NCI-H146 treated with DMSO at 0.1 percent for 48 hours (cell line): ENCODE results near the gene CDK2.

ENCODE experiments used
- DNase-seq: peaks from one replicate; lab custom pipeline; 2025; ENCODE audit not compliant: unreplicated experiment; lab: John Stamatoyannopoulos, UW

The CDK2 gene

DNA sequence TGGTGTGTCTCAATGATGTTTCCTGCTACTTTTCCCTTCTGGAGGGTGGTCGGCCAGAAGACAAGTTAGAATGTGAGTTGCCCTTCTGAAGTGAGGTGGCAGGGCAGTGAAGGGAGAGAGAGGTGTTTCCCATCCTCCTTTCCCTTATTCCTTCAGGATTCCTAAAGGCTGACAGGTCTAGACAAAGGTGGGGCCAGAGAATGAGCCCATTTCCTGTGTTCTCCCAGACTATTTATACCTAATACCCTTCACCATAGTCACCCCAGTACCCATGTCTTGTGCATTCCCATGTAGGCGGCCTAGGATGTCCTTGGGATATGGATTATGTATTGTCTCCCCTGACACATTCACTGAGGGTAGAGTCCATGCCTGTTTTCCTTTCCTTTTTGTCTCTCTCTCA, 28.6 kb upstream of the CDK2 start:
- no peak for DNase-seq

DNA sequence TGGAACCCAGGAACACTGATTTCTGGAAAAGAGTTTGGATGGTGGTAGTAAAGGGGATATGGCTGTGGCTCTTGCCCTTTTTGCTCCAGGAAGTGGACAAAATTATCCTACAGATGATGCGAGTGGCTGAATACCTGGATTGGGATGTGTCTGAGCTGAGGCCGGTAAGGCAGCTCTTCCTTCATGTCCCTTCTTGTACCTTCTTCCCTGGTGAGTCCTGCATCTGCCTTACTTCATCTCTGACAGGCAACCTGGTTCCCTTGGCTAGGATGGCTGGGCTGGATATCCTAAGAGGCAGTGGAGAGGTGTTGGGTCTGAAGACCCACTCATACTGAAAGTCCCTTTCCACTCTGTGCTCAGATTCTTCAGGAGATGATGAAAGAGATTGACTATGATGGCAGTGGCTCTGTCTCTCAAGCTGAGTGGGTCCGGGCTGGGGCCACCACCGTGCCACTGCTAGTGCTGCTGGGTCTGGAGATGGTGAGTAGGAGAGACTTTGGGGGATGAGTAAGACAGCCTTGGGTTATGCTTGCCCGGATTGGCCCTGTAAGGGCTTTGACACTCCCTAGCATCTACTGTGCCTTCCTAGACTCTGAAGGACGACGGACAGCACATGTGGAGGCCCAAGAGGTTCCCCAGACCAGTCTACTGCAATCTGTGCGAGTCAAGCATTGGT, 27.7 kb upstream of the CDK2 start:
- DNase-seq, result no peak

DNA sequence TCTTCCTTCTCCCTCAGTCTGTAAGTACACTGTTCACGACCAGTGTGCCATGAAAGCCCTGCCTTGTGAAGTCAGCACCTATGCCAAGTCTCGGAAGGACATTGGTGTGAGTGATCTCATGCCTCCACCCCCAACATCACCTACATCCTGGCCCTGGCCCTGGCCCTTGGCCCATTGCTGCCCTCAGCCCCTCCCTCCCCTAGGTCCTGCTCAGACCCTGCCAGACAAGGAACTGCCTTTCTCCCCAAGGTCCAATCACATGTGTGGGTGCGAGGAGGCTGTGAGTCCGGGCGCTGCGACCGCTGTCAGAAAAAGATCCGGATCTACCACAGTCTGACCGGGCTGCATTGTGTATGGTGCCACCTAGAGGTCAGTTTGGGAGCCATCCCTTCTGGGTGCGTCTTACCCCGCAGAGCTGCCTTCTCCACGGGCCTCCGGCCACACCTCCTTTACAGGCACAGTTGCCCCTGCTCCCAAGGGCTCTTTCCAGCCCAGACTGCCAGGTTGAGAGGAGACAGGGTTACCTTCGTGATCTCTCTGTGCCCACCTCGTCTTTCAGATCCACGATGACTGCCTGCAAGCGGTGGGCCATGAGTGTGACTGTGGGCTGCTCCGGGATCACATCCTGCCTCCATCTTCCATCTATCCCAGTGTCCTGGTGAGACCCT, 26.4 kb upstream of the CDK2 start:
- DNase-seq, result peak; percentile 80

DNA sequence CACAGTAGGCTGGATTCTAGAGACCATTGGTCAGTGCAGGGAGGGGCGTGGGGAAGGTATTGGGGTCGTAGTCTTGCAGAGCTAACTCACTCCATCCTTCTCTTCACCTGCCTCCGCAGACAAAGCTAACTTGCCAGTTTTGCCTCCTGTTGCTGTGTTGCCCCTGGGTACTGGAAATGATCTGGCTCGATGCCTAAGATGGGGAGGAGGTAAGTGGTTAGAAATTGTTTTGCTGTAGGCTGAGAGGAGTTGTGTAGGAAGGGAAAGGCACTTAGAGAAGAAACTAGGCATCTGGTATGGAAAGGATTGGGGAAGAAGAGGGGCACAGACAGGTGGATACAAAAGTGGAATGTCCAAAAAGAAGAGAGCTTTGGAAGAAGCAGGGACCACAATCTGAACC, 24.6 kb upstream of the CDK2 start:
- DNase-seq, result no peak

DNA sequence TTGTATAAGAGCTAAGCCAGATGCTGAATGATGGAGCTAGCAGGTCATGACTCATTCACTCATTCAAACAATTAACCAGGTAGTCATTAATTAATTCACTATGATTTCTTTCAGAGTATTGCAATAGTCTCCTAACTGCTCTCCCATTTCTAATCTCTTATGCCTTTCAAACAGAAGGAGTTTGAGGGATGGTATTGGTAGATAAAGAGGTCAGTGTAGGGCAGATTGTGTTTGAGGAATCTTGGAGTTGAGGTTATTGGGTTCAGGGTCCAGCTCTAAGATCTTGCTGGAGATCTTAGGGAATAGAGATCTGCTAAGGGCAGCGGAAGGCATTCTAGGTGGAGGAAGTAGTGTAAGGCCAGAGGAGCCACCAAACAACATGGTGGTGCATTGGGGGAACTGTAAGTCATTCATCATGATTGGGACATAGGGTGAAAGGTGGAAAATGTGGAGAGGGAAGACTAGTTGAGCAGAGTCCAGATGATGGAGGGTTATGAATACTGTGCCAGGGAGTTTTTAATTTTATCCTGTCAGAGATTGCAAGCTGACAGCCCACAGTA, 24.0 kb upstream of the CDK2 start:
- no peak for DNase-seq

DNA sequence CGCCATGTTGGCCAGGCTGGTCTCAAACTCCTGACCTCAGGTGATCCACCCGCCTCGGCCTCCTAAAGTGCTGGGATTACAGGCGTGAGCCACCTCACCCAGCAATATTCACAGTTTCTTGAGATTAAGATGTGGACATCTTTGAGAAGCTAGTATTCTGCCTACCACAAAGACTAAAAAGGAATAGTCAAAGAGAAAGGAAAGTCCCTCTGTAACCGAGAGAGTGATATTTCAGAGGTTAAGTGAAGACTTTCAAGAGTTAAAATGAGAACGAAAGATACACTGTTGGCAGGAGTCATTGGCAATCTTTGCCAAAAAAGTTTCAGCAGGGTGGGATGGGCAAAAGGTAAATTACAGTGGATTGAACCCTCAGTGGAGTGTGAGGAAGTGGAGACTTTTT, 20.1 kb upstream of the CDK2 start:
- DNase-seq, result no peak

DNA sequence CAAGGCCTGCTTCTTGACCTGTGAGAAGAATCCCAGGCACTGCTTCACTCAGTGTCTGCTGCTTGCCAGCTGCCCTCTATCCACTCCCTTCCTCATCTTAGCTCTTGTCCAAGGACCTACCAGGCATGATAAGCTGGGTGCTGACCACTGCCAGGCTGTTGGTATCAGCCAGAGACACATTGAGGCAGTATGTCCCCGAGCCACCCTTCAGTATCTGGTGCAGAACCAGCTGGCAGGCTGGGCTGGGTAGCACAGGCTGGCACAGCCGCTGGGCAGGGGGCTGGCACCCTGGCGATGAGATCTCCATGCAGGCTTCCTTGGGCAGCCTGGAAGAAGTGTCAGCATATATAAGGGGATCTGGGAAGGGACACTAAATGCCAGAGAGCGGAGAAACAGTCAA, 11.3 kb upstream of the CDK2 start:
- no peak for DNase-seq

DNA sequence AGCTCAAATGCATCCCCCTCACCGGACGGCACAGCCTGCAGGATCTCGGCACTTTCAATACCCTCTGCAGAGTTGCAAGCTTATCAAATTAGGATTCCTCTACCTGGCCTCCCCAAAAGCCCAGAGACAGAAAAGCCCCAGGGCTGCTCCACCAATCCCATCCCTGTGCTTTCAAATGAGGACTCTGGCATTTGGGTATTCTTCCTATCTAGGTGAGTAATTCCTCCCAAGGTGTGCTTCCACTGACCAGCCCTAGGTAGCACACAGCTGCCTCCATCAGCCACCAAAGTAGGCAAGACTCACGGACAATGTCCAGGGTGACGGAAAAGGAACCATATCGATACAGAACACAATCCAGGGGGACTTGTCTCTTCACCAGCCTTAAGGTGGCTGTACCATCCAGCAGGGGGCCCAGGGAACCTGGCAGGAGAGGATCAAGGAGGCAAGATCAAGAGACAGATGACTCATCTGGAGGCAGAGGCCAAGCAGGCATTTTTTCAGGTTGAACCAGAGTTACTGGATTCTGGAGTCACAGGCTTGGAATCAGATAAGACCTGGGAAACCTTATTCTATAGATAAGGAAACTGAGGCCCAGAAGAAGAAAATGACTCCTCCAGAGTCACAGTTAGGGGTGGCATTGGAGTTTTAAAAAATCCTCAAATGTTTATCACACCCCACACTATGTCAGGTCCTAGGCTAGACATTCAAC, 10.7 kb upstream of the CDK2 start:
- DNase-seq, result no peak

DNA sequence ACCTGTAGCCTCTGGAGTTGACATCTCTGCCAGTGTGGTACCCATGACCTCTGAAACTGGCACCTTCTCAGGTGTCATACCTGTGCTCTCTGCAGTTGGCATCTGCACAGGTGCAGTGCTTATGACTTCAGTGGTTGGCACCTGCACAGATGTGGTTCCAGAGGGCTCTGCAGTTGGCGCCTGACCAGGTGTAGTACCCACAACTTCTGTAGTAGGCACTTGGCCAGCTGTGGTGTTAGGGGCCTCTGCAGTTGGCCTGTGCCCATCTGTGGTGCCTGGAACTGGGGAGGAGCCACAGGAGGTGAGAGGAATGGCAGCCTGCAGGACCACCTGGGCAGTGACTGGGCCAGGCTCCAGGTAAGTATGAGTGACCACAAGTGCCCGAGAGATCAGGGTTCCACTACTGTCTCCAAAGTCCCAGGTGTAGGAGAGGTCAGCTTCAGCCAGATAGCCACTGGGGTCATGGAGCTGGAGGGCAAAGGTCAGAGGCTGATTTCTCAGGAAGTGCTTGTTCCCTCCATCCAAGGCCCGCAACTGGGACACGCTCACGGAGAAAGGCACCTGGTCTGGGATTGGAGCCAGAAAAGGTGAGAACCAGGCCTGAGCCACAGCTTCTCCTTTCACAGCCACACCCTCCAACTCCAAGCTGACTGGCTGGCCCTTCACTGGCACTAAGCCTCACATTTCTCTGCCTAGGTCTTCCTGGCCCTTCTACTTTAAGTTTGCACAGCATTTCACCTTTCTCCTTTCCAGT, 9.3 kb upstream of the CDK2 start:
- DNase-seq, result no peak

DNA sequence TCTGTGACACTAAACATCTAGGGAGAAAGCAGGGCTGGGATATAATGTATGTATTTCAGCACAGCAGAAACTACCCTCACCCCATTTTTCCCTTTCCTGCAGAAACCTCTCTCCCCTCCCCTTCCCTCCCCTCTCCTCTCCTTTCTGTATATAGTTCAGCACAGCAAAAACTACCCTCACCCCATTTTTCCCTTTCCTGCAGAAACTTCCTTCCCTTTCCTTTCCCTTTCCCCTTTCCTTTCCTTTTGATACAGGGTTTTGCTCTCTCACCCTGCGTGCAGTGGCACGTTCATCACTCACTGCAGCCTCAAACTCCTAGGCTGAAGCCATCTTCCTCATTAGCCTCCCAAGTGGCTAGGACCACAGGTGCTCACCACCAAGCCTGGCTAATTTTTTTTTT, 2.9 kb upstream of the CDK2 start:
- no peak for DNase-seq

DNA sequence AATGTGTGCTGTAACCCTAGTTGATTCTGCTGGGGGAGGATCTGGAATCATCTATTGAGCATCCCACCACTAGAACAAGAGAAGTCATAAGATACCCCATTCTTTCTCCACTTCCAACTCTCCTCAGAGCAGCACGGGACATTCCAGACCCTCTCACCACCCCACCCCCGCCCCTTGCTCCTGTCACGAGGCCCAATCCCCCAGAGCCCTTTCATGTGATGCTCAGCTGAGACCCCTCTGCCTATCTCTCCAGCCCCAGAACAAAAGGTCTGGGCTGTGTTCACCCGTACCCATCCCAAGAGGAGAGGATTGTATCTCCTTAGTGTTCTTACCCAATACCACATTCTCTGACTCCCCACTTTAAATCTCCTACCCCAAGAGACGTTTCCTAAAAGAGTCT, 1.4 kb upstream of the CDK2 start:
- no peak for DNase-seq

DNA sequence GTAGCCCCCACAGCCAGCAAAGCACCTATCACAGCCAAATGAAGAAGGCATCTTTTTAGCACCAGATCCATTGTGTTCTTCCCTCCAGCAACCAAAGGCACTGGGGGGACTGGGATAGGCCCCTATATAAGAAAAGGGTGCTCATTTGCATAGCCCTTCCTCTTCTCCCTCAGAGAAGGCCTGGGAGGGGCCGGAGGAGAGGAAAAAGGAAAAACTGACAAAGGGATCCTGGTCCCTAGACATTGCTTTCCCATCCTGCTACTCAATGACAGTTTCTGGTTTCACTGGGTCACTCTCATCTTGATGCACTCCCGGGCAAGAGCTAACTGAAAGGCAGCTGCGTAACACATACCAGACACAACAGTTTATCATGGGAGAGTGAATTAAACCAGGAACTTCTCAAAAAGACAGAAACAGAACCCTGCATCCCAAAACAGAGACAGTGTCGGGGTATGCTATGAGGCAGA, 656 bp upstream of the CDK2 start, which contains the start of gene PMEL:
TSS of gene PMEL (minus strand) at position 102 of the 467 bp plus-strand sequence. CDS start at position 71, 31 bp downstream.
- no peak for DNase-seq

DNA sequence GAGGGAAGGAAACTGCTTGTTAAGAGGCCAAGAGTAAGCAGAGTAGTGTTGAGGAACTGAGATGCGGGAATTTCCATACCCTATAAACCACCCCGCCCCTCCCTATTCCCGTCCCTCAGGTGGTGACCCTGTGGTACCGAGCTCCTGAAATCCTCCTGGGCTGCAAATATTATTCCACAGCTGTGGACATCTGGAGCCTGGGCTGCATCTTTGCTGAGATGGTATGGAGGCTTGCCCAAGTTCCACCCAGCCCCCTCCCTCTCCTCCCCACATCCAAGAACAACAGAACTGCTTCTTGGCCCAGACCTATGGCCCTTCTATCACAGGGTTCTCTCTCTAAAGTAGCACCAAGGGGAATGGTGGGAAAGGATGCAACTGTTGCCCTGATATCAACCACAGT, 2.7 kb downstream of the CDK2 start:
- DNase-seq, result no peak

DNA sequence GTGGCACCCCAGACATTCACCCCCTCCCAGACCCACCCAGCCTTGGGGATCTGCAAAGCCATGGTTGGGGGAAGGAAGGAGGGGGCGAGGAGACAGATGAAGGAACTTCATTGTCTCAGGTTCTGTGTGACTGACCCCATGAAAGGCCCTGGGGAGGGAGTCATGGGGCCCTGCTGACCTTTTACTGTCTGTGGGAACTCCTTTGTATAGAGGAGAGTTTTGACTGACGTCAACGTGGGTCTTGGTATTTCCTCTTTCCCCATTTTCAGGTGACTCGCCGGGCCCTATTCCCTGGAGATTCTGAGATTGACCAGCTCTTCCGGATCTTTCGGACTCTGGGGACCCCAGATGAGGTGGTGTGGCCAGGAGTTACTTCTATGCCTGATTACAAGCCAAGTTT, 4.1 kb downstream of the CDK2 start:
- DNase-seq, result no peak

DNA sequence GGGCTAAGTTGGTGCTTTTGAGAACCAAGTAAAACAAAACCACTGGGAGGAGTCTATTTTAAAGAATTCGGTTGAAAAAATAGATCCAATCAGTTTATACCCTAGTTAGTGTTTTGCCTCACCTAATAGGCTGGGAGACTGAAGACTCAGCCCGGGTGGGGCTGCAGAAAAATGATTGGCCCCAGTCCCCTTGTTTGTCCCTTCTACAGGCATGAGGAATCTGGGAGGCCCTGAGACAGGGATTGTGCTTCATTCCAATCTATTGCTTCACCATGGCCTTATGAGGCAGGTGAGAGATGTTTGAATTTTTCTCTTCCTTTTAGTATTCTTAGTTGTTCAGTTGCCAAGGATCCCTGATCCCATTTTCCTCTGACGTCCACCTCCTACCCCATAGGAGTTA, 5.4 kb downstream of the CDK2 start:
- DNase-seq, result no peak

DNA sequence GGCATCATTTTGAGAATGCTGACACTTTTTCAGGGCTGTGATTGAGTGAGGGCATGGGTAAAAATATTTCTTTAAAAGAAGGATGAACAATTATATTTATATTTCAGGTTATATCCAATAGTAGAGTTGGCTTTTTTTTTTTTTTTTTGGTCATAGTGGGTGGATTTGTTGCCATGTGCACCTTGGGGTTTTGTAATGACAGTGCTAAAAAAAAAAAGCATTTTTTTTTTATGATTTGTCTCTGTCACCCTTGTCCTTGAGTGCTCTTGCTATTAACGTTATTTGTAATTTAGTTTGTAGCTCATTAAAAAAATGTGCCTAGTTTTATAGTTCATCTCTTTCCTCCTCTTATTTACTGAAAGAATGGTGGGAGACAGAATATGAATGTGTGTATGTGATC, 5.8 kb downstream of the CDK2 start:
- no peak for DNase-seq

DNA sequence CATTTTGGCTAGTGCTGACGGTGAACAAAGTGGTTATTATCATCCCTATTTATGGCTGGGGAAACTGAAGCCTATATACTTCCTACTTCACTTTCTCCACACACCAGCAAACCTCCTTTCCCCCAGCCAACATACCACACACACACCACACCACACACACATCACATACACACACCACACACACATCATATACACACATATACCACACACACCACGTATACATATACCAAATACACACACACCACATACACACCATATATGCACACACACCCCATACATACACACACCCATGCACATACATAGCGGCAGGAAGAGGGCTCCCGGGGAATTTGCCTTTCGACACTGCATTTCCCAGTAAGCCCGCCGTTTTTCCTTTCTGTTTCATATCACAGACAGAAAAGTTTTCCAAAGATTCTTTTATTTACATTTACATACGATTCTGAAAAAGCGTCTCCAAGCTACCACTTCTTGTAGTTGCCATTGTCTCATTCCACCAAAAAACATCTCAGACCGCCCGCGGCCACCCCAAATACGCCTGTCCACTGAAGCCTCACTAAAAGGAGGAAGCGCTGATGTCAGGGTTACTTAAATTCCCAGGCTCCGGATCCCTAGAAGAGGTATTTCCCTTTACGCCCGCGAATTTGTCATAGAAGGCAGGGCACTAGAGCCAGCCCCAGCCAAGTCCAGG, 6.4 kb downstream of the CDK2 start:
- no peak for DNase-seq

DNA sequence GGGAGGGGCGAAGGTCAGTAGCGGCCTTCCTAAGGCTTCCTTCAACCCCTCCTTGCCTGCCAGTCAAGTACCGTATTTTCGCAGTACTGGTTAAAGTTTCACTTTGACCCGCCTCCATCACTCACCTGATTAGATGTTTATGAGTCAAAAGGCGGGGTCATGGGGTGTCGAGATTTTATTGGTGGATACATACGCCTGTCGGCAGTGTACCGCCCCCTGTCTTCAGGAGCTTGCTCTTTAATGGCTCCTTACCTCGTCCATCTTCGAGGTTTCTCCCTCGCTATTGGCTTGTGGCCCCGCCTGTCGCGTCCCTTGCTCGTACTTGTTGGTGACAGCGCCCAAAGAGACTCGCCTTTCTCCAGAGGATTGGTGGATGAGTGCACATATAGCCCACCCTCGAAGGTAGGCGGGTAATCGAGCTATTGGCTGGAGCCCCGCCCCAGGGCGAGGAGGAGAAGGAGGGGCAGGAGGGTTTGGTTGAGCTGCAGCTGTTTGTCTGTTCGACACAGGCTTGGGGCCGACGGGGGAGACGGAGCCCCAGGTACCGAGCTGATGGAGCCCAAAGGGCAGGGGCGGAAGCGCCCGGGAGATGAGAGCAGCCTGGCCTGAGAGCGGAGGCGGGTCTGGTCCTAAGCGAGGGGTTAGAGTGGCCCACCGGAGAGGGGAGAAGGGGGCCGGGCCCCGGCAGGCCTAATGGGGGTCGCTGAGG, 7.1 kb downstream of the CDK2 start, which contains the start of gene RAB5B:
TSS of gene RAB5B (plus strand) at position 480 of the 709 bp plus-strand sequence. CDS start 12,883 bp downstream, outside the sequence.
- DNase-seq, result peak; percentile 100

DNA sequence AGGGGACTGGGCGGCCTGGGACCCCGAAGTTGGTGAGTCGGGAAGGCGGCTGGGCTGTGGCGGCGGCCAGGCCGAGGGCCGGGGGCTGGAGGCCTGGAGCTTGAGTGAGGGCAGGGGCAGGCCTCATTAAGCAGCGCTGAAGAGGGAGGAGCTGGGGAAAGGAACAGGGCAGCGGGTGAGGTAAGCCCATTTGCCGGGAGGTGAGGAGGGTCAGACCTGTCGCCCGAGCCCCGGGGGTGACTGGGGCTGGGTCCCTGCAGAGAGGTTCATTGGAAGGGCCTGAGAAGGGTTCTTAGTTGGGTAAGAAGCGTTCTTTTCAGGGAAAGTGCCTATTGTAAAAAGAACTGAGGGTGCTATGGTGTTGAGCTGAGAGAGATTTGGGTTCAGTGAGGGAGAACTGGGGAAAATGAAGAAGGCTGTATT, 7.7 kb downstream of the CDK2 start:
- peak; percentile 52 for DNase-seq

DNA sequence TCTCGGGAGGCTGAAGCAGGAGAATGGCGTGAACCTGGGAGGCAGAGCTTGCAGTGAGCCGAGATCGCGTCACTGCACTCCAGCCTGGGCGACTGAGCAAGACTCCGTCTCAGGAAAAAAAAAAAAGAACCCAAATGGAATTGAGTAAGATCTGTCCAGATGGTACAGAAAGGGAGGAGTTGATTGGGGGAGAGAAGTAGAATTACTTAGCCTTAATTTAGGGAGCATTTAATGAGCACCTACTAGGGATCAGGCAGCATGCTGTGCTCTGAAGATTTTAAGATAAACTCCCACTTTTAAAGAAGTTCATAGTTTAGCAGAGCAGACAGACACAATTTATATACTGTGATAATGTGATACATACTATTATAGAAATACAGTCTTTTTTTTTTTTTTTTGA, 11.8 kb downstream of the CDK2 start:
- no peak for DNase-seq
